SK-N-SH treated with all-trans-retinoic acid at 6 μM for 48 hours (cell line): ENCODE measurements around the gene C13orf46.

Experiments used
- ATAC-seq: fragments of 200-7000 bp; cut with Tn5 transposase; 3 replicates; pipeline ENCODE4 v1.9.1; 2020; ENCODE audit warnings: mild to moderate bottlenecking, moderate library complexity
- ARNTL ChIP-seq: fragments of 450-650 bp; formaldehyde crosslinking; IDR thresholded peaks from 2 replicates; pipeline ENCODE4 v1.5.0; 2020; ENCODE audit warnings: low read depth, mild to moderate bottlenecking, moderate library complexity, borderline replicate concordance
- BACH2 ChIP-seq: fragments of 250-450 bp; sonication (Bioruptor Pico); IDR thresholded peaks from 2 replicates; pipeline ENCODE4 v1.9.0; 2021; ENCODE audit warnings: mild to moderate bottlenecking, borderline replicate concordance
- CSDC2 ChIP-seq: fragments of 250-450 bp; sonication (Bioruptor Pico); IDR thresholded peaks from 2 replicates; pipeline ENCODE4 v1.5.0; 2020; ENCODE audit warnings: mild to moderate bottlenecking, moderate library complexity
- ESRRG ChIP-seq: fragments of 250-450 bp; sonication (Bioruptor Pico); IDR thresholded peaks from 2 replicates; pipeline ENCODE4 v1.6.1; 2021; ENCODE audit warnings: mild to moderate bottlenecking
- GLIS3 ChIP-seq: fragments of 250-450 bp; sonication (Bioruptor Pico); IDR thresholded peaks from 2 replicates; pipeline ENCODE4 v1.5.0; 2020; ENCODE audit warnings: mild to moderate bottlenecking, moderate library complexity
- ISL1 ChIP-seq: fragments of 250-450 bp; sonication (Bioruptor Pico); IDR thresholded peaks from 2 replicates; pipeline ENCODE4 v2.1.2; 2022; ENCODE audit warnings: mild to moderate bottlenecking, moderate library complexity
- OSR1 ChIP-seq: fragments of 250-450 bp; sonication (Bioruptor Pico); IDR thresholded peaks from 2 replicates; pipeline ENCODE4 v1.8.0; 2022; ENCODE audit warnings: moderate library complexity, mild to moderate bottlenecking, inconsistent platforms
- RARB ChIP-seq: fragments of 250-450 bp; sonication (Bioruptor Pico); IDR thresholded peaks from 2 replicates; pipeline ENCODE4 v1.8.0; 2021; ENCODE audit warnings: mild to moderate bottlenecking, moderate library complexity
- SNAI2 ChIP-seq: fragments of 250-450 bp; sonication (Bioruptor Pico); IDR thresholded peaks from 2 replicates; pipeline ENCODE4 v1.5.0; 2020; ENCODE audit warnings: mild to moderate bottlenecking, moderate library complexity
- TCF4 ChIP-seq: fragments of 250-450 bp; sonication (Bioruptor Pico); IDR thresholded peaks from 2 replicates; pipeline ENCODE4 v1.8.0; 2021; ENCODE audit warnings: mild to moderate bottlenecking, moderate library complexity, borderline replicate concordance
- TOX ChIP-seq: fragments of 250-450 bp; sonication (Bioruptor Pico); IDR thresholded peaks from 2 replicates; pipeline ENCODE4 v1.8.0; 2021; ENCODE audit warnings: mild to moderate bottlenecking, moderate library complexity, borderline replicate concordance
- ZC3H10 ChIP-seq: fragments of 250-450 bp; sonication (Bioruptor Pico); IDR thresholded peaks from 2 replicates; pipeline ENCODE4 v1.5.1; 2021; ENCODE audit warnings: mild to moderate bottlenecking, moderate library complexity
- ZFP3 ChIP-seq: fragments of 250-450 bp; sonication (Bioruptor Pico); IDR thresholded peaks from 2 replicates; pipeline ENCODE4 v1.5.0; 2020; ENCODE audit warnings: mild to moderate bottlenecking, moderate library complexity
- ZFP30 ChIP-seq: fragments of 450-650 bp; formaldehyde crosslinking; IDR thresholded peaks from 2 replicates; pipeline ENCODE4 v1.5.0; 2022; ENCODE audit warnings: mild to moderate bottlenecking, moderate library complexity
- ZNF8 ChIP-seq: fragments of 450-650 bp; formaldehyde crosslinking; IDR thresholded peaks from 2 replicates; pipeline ENCODE4 v1.5.0; 2020; ENCODE audit warnings: mild to moderate bottlenecking, moderate library complexity
- TF ChIP-seq, protein P1 (sequence below): fragments of 250-450 bp; sonication (Bioruptor Pico); IDR thresholded peaks from 2 replicates; pipeline ENCODE4 v1.5.1; 2021; ENCODE audit warnings: mild to moderate bottlenecking, moderate library complexity
- TF ChIP-seq, protein P2 (sequence below): fragments of 250-450 bp; sonication (Bioruptor Pico); IDR thresholded peaks from 2 replicates; pipeline ENCODE4 v1.5.1; 2020; ENCODE audit warnings: low read depth, mild to moderate bottlenecking, moderate library complexity
- TF ChIP-seq, protein P3 (sequence below): fragments of 250-450 bp; sonication (Bioruptor Pico); IDR thresholded peaks from 2 replicates; pipeline ENCODE4 v1.8.0; 2021; ENCODE audit warnings: low read depth, mild to moderate bottlenecking, moderate library complexity, borderline replicate concordance
- TF ChIP-seq, protein P4 (sequence below): fragments of 250-450 bp; sonication (Bioruptor Pico); IDR thresholded peaks from 2 replicates; pipeline ENCODE4 v1.5.0; 2020; ENCODE audit warnings: mild to moderate bottlenecking, moderate library complexity

C13orf46 gene

DNA sequence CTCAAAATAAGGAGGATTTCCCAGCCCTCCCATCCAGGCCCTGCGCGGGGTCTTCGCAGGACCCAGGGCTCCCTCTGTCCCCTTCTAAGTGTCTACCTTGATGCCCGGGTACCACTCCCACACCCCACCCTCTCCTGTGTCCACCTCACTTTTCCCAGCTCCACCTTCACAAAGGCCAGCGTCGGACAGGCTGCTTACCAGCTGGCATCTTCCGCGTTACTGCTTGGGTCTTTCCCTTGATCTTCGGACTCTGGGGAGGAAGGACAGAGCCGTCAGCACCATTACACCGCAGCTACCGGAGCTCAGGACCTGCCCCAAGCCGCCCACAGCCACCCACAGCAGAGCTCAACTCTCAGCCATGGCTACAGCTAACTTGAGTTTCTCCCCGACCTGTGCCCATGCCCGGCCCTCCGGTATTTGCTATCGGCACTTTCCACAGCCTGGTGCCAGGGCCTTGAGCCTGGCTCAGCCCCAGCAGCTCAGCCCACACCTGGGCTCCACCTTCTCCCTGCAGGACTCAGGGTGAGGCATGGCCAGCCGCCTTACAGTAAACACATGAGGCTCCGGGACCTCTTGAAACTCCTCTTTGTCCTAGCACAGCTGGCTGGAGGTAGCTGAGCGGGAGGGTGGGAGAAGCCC lies 3.8 kb downstream of the C13orf46 start (continued):
- TF ChIP-seq ARNTL (CRISPR knock-in tag) = no peak
- TF ChIP-seq, protein P1, sequence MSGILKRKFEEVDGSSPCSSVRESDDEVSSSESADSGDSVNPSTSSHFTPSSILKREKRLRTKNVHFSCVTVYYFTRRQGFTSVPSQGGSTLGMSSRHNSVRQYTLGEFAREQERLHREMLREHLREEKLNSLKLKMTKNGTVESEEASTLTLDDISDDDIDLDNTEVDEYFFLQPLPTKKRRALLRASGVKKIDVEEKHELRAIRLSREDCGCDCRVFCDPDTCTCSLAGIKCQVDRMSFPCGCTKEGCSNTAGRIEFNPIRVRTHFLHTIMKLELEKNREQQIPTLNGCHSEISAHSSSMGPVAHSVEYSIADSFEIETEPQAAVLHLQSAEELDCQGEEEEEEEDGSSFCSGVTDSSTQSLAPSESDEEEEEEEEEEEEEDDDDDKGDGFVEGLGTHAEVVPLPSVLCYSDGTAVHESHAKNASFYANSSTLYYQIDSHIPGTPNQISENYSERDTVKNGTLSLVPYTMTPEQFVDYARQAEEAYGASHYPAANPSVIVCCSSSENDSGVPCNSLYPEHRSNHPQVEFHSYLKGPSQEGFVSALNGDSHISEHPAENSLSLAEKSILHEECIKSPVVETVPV (CRISPR knock-in tag) = no peak

DNA sequence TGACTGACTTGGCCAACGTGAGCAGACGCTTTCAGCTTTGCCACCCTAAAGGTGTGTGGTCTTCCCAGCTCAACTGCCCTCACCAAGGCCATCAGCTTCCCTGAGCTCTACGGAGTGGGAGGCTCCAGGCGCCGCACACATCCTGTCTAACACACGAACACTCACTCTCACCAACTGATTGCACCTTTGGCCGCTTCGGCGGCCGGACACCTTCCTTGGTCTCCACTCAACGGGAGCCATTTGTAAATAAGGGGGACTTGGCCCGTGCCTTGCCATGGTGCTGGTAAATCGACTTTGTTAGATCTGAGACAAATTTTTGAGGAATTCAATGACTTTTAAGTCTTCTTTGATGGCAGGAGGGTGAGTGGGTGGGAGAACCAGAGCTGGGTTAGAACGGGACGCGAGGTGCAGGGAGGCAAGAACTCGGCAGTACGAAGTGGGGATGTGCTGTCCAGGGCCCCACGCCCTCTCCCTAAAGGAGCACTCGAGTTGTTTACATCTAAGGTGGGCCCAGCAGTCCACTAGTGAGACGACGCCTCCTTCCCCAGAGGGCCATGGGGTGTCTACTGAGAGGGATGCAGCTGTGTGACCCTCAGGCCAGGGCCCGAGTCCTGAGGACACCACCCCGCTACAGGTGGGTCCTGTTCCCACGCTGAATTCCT lies 4.4 kb downstream of the C13orf46 start:
- TF ChIP-seq GLIS3 (CRISPR knock-in tag) (no peak), OSR1 (CRISPR knock-in tag) (no peak), TOX (CRISPR knock-in tag) (no peak), ZNF8 (no peak)
- TF ChIP-seq, protein P2, sequence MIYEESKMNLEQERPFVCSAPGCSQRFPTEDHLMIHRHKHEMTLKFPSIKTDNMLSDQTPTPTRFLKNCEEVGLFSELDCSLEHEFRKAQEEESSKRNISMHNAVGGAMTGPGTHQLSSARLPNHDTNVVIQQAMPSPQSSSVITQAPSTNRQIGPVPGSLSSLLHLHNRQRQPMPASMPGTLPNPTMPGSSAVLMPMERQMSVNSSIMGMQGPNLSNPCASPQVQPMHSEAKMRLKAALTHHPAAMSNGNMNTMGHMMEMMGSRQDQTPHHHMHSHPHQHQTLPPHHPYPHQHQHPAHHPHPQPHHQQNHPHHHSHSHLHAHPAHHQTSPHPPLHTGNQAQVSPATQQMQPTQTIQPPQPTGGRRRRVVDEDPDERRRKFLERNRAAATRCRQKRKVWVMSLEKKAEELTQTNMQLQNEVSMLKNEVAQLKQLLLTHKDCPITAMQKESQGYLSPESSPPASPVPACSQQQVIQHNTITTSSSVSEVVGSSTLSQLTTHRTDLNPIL = no peak
- TF ChIP-seq, protein P3, sequence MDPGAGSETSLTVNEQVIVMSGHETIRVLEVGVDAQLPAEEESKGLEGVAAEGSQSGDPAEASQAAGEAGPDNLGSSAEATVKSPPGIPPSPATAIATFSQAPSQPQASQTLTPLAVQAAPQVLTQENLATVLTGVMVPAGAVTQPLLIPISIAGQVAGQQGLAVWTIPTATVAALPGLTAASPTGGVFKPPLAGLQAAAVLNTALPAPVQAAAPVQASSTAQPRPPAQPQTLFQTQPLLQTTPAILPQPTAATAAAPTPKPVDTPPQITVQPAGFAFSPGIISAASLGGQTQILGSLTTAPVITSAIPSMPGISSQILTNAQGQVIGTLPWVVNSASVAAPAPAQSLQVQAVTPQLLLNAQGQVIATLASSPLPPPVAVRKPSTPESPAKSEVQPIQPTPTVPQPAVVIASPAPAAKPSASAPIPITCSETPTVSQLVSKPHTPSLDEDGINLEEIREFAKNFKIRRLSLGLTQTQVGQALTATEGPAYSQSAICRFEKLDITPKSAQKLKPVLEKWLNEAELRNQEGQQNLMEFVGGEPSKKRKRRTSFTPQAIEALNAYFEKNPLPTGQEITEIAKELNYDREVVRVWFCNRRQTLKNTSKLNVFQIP (CRISPR knock-in tag) = no peak
- no peak for ATAC-seq

DNA sequence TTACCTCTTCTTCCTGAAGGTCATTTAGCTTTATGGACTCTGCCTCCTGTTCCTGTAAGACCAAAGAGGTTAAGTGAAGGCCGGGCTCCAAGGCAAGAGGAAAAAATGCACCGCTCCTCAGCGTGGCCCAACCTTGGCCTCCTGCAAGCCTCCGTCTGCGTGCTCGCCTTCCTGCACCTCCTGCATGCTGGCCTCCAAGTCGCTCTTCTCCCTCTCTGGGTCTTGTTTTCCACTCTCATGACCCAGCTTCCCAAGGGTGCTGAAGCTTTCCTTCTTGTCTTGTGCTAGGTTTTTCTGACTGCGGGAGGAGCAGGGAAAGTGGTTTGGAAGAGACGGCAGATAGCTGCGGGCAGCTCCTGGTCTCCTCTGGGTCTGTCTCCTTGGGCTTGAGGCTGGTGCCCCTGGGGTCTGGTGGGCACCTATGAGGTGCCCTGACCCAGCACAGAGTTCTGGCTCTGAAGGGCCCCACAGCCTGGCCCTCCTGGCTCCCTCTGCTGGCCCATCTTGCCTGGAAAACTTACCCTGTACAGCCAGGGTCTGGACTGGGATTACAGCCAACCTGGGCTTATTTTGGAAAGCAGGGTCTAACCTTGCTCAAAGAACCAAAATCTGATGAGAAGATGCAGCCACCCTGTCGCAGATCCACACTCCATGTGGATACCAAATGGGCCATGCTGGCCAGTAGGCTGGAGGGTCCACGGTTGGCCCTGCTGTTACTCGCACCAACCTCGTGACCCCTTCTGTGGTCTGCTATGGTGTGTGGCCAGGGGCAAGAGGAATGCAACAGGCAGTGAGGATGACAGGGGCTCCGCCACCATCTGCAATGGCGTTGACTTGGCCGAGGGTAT lies 5.2 kb downstream of the C13orf46 start:
- ATAC-seq = no peak; the same call in 2 of the 3 replicates
- no peak for TF ChIP-seq OSR1 (CRISPR knock-in tag)
- TF ChIP-seq ZFP3 = no peak
- TF ChIP-seq, protein P4, sequence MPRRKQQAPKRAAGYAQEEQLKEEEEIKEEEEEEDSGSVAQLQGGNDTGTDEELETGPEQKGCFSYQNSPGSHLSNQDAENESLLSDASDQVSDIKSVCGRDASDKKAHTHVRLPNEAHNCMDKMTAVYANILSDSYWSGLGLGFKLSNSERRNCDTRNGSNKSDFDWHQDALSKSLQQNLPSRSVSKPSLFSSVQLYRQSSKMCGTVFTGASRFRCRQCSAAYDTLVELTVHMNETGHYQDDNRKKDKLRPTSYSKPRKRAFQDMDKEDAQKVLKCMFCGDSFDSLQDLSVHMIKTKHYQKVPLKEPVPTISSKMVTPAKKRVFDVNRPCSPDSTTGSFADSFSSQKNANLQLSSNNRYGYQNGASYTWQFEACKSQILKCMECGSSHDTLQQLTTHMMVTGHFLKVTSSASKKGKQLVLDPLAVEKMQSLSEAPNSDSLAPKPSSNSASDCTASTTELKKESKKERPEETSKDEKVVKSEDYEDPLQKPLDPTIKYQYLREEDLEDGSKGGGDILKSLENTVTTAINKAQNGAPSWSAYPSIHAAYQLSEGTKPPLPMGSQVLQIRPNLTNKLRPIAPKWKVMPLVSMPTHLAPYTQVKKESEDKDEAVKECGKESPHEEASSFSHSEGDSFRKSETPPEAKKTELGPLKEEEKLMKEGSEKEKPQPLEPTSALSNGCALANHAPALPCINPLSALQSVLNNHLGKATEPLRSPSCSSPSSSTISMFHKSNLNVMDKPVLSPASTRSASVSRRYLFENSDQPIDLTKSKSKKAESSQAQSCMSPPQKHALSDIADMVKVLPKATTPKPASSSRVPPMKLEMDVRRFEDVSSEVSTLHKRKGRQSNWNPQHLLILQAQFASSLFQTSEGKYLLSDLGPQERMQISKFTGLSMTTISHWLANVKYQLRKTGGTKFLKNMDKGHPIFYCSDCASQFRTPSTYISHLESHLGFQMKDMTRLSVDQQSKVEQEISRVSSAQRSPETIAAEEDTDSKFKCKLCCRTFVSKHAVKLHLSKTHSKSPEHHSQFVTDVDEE = no peak
- TF ChIP-seq ARNTL (CRISPR knock-in tag) = no peak
- TF ChIP-seq RARB = no peak
- no peak for TF ChIP-seq ISL1
- TF ChIP-seq, protein P3 (CRISPR knock-in tag) = no peak
- no peak for TF ChIP-seq TCF4 (CRISPR knock-in tag)

DNA sequence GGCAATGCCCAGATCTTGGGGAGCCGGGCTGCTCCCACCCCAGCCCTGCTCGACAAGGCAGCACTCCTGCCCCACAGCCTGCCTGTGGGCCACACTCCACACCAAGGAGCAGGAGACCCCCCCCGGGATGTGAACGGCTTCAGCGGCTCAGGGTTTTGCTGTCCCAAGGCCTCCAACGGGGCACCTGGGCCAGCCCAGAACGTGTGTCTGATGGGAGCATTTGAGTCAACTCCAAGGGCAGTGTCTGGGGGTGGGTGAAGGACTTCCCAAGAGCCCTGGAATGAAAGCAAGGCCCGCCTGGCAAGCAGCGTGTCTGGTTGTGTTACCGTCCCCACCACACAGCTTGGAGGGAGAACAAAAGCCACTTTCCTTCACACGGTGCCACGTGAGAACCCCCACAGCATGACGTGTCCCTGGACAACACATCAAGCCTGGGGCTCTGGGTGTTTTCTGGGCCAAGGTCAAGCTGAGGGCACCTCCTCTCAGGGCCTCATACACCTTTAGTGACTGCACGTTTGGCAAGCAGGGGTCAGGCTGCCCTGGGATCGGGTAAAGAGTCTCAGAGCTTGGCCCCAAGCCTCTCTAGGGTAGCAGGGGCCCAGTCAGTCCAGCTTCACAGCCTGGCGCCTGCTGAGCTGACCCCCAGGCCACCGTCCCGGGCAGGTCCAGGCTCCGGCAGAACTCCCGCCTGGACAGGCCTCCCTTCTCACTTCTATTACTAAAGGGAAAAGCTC lies 6.0 kb downstream of the C13orf46 start:
- no peak for ATAC-seq

More for the DNA sequence above, 6.0 kb downstream of the C13orf46 start:
- no peak for TF ChIP-seq RARB
- TF ChIP-seq, protein P4 = no peak
- no peak for TF ChIP-seq ZFP30 (CRISPR knock-in tag)
- no peak for TF ChIP-seq ZC3H10 (CRISPR knock-in tag)
- no peak for TF ChIP-seq TOX (CRISPR knock-in tag)
- TF ChIP-seq ESRRG (CRISPR knock-in tag) = no peak
- TF ChIP-seq CSDC2 (CRISPR knock-in tag) = no peak
- TF ChIP-seq BACH2 (CRISPR knock-in tag) = no peak
- no peak for TF ChIP-seq SNAI2 (CRISPR knock-in tag)
- TF ChIP-seq TCF4 (CRISPR knock-in tag) = no peak
- no peak for TF ChIP-seq OSR1 (CRISPR knock-in tag)
